Right renal cortex interstitium (tissue), 3 donors: ENCODE data around the gene PUM1. TPM values are rescaled to one million over a fixed set of nuclear protein-coding genes. Genes with fewer than 3 reads are reported as not detected.
"Not testable (repeated sequence)": the region's sequence is repeated elsewhere in the genome, so short reads cannot be mapped to it uniquely, and the experiment has no call there.

Experiments
- DNase-seq, 3 donors: peaks; one replicate each; pipeline ENCODE4 v3.0.0-alpha.2; 2013; ENCODE audit warnings: low read depth in 3 of 3, low spot score in 2 of 3
- polyA plus RNA-seq, 3 donors: library from polyadenylated mRNA; unstranded; fragments of 120-200 nt; gene quantifications; one replicate each; pipeline ENCODE4 v1.2.1, GENCODE V29; 2013; ENCODE audit not compliant: insufficient read length in 3 of 3

PUM1 gene
- polyA plus RNA-seq, 3 donors, result 132 to 140 (median 137) TPM

DNA sequence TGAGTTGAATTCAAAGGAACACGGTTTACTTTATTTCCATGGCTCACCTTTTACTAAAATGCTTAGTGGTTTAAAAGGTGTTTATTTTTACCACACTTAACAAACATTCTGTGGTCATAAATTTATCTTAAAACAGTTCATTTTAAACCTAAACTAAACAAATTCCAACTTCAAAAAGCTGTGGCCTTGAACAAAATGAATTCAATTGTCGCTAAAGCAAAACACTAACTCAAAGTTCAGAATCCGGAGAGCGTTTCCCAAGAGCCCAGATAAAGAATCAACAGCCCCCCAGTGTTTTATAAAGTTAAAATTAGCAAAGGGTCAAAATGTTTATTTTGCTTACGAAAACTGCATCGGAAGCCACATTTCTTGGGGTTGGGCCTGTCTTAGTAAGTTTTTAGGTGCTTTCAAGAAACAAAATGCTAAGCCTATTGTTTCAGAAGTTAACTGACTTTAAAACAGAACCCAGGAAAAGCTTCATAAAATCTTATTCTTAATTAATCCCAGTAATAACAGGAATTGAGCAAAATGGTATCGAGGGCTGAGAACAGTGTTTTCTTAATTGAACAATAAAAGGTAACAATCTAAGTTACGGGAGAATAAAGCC, 1.3 kb downstream of the PUM1 start:
- DNase-seq, result no peak

GRCh38 chr1:31063631-31064030, 1.9 kb downstream of the PUM1 start:
- DNase-seq, result no peak

- DNase-seq, result no peak
These were observed 2.6 kb downstream of the PUM1 start for GRCh38 chr1:31062867-31063380.

GRCh38 chr1:31062162-31062866, 3.2 kb downstream of the PUM1 start:
- DNase-seq, result not testable (repeated sequence)

DNA sequence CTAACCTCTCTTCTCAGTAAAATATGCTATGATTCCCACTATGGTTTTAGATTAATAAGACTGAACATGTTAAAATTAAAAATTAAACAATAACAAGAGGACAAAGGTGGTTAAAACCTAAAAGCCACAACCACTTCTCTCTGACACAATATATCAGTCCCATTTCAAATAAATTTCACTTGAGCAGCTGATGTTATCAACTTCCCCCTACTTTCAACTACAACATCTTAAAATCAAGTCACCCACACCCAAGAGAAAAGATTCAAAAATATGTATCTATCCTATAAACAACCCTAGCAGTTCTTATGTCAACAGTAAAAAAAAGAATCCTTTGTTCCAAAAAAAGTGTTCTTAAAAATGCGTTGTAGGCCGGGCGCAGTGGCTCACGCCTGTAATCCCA, 7.5 kb downstream of the PUM1 start:
- DNase-seq, result no peak

- no peak for DNase-seq
These were observed 9.6 kb downstream of the PUM1 start for GRCh38 chr1:31055953-31056352.

- no peak for DNase-seq
These were observed 10.0 kb downstream of the PUM1 start for GRCh38 chr1:31055501-31055900.

DNA sequence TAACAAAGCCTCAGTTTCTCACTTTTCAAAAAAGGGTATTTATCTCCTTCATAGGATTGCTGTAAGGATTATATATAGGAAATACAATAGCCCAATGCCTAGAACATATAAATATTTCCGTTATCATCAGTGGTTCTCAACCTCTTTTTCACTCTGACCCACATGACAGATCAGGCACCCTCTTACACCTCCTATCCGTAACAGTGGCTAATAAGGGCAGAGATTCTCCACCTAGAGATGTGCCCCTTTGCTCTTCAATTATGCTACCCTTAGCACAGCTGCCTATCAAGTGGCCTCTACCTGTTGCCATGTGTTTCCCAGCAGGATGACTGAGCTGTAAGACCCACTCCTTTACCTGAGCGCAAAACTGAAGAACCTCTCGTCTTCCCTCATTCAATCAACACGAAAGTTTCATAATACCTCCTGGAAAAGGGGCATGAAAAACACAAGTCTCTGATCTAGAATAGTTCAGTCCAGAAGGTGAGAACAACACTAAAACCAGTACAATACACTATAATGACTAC, 10.5 kb downstream of the PUM1 start:
- DNase-seq, result no peak

DNA sequence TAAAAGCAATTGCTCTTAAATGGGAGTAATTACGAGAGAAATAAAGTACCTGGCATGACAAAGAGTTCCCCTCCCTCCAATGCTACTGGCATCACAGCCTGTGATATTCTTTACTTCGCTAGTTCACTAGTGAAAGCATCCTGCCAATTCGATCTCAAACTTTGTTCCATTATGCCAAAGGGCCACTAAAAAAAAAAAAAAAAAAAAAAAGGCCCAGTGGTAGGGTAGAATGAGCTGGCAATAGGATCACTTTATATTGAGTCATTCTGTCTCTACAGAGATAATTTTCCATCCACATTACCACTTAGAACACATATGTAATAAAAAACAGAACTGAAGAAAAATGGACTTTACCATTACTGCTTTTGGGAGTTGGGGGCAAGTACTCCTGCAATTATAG, 11.2 kb downstream of the PUM1 start:
- no peak for DNase-seq

DNA sequence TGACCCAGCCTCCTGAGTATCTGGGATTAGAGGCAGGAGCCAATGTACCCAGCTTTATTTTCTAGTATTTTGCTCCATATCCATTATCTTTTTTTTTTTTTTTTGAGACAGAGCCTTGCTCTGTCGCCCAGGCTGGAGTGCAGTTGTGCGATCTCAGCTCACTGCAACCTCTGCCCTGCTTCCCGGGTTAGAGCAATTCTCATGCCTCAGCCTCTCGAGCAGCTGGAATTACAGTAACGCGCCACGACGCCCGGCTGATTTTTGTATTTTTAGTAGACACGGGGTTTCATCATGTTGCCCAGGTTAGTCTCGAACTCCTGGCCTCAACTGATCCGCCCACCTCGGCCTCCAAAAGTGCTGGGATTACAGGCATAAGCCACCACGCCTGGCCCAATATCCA, 12.9 kb downstream of the PUM1 start:
- not testable (repeated sequence) for DNase-seq

DNA sequence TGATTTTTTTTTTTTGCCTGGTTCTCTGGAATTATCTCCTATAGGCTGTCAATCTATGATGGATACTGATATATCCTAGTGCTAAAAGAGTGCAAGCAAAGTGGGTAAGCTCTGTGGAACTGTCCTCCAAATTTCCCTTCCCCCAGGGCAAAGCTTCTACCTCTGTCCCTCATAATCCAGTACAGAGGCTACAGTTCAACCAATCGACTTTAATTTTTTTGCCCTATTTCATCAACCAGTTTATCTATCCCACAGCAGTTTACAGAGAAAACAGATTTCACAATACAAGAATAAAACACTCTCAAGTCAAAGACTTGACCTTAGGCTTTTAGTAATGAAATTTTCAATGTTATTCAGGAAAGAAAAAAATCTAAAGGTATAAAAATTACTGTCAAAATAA, 13.9 kb downstream of the PUM1 start:
- DNase-seq, result no peak

GRCh38 chr1:31047507-31047906, 18.0 kb downstream of the PUM1 start:
- not testable (repeated sequence) for DNase-seq

GRCh38 chr1:31043631-31044030, 21.9 kb downstream of the PUM1 start:
- no peak for DNase-seq

DNA sequence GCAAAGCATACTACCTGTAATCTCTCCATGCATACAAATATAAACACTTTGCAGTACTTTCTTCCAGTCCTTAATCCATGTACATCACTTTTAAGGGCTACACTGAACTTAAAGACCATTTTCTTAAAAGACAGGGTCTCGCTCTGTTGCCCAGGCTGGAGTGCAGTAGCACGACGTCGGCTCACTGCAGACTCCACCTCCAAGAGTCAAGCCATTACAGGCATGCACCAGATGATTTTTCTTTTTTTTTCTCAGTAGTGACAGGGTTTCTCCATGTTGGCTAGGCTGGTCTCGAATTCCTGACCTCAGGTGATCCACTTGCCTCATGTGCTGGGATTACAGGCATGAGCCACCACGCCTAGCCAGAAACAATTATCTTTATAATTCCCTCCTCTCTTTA, 22.9 kb downstream of the PUM1 start:
- DNase-seq, result no peak

DNA sequence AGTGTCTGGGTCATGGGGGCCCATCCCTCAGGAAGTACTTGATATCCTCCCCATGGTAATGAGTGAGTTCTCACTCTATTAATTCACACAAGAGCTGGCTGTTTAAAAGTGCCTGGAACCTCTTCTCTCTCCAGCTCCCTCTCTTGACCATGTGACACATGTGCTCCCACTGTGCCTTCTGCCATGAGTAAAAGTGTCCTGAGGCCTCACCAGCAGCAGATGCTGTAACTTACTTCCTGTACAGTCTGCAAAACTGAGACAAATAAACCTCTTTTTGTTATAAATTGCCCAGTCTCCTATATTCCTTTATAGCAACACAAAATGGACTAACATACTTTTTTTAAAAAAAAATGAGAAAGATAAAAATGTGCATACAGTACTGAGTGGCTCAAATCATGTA, 24.0 kb downstream of the PUM1 start:
- no peak for DNase-seq

DNA sequence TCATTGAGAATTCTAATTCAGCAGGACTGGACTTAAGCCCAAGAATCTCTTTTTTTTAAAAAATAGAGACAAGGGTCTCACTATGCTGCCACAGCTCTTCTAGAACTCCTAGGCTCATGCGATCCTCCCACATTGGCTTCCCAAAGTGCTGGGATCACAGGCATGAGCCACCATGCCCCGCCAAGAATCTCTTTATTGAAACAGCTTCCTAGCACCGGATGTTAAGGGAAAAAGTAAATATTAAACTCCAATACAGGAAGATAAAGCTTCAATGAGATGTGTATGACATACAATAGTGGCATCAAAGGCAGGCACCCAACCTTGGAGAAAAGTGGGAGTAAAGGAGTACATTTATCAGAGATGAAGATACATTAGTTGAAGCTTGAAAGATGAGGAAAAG, 25.5 kb downstream of the PUM1 start:
- no peak for DNase-seq

GRCh38 chr1:31038935-31039334, 26.6 kb downstream of the PUM1 start:
- not testable (repeated sequence) for DNase-seq

- no peak for DNase-seq
These were observed 27.2 kb downstream of the PUM1 start for GRCh38 chr1:31038360-31038759.

DNA sequence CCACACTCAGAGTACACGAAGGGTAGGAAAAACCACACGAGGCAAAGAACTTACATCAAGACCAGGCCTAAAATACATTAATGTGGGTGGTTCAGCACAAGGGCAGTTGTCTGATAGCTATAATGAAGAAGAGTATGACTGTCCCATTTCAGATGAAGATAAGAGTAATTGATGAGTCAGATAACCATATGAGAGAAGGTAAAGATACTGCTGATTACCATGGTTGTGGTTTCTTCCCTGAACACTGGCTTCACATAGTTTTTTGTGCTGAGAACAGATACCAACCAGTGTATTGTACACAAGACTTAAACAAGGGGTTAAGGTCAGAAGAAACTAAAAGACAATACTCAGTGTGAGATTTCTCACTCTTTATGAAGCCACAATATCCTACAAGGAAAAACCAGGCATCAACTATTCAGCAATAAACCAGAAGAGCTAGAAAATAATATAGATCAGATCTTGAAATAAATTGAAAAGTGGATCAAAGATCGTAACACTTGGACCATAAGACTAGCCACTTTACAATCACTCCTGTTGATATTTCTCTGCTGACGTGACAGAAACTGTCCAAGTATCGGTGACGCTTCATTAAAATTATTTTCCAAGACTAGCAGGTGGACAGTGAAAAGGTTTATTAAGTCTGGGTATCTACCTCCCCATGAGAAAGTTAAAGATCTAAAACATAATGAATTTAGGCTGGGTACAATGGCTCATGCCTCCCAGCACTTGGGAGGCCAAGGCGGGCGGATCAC, 28.6 kb downstream of the PUM1 start:
- DNase-seq, result no peak

DNA sequence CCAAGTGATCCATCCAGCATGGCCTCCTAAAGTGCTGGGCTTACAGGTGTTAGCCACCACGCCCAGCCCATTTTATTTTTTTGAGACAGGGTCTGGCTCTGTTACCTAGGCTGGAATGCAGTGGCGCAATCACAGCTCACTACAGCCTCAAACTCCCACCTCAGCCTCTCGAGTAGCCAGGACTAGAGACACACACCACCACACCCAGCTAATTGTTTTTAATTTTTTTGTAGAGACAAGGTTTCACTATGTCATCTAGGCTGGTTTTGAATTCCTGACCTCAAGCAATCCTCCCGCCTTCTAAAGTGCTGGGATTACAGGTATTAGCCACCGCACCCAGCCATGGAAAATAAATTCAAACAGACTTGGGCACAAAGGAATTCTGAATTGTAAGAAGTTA, 31.9 kb downstream of the PUM1 start:
- DNase-seq, result no peak

DNA sequence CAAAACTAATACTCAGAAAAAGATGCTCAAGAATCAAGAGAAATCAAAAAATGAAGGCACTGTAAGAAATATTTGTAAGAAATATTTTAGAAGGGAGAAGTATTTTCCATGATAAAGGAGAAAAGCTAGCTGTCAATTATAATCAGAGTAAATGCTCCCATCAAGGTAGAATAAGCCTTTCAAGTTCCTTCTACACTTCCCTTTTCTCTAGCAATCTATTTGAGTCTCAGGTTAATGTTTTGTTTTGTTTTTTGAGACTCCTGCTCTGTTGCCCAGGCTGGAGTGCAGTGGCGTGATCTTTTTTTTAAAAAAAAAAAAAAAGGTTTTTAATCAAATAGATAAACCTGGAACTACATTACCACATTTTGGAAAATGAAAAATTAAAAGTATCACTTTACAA, 33.3 kb downstream of the PUM1 start:
- no peak for DNase-seq
